AG04450 (cell line): ENCODE results near the gene NFKB2. TPM values are rescaled to one million over a fixed set of nuclear protein-coding genes. Genes with fewer than 3 reads are reported as not detected.

ENCODE experiments used
- CTCF ChIA-PET: fragments of 300-600, 350-600 bp; formaldehyde crosslinking; extraction: SDS; loops from one replicate; lab custom pipeline; 2022; ENCODE audit warnings: antibody characterized with exemption, inconsistent platforms; lab: Charles Lee
- POLR2A ChIA-PET: fragments of 350-600 bp; formaldehyde crosslinking; extraction: SDS; loops from one replicate; lab custom pipeline; 2021; ENCODE audit warnings: antibody characterized with exemption, inconsistent platforms; lab: Yijun Ruan, JAX
- DNase-seq: peaks from one replicate; pipeline ENCODE4 v3.0.0-alpha.2; 2011; ENCODE audit warnings: low read depth, low spot score
- H3K27ac ChIP-seq: one replicate; pipeline ENCODE4 v1.5.1; 2012; ENCODE audit warnings: low read depth, low read length, control low read depth
- H3K27me3 ChIP-seq: one replicate; pipeline ENCODE4 v1.6.0; 2012; ENCODE audit warnings: low read length; ENCODE audit not compliant: control insufficient read depth, insufficient read depth
- H3K4me3 ChIP-seq: 2 replicates; pipeline ENCODE4 v1.5.1; 2011; ENCODE audit warnings: mild to moderate bottlenecking, low read depth, low read length, control low read depth
- H3K9me3 ChIP-seq: 2 replicates; pipeline ENCODE4 v1.5.1; 2012; ENCODE audit warnings: low read length; ENCODE audit not compliant: control insufficient read depth, insufficient read depth
- CTCF ChIP-seq: IDR thresholded peaks from 2 replicates; pipeline ENCODE4 v1.5.1; 2011; ENCODE audit warnings: low read depth, low read length, control low read depth, inconsistent platforms
- polyA plus RNA-seq: library from polyadenylated mRNA; depleted of rRNA; stranded (reverse); fragments of >200 nt; gene quantifications from 2 replicates; pipeline ENCODE4 v1.2.3, GENCODE V29; 2011

Gene NFKB2
- polyA plus RNA-seq, 1 experiment = 26.1 TPM

- Histone ChIP-seq H3K9me3 (no peaks in the 10 kb centered on the region; the same call in 1 of the 2 replicates), H3K4me3 (peak overlapping the region; percentile 92), H3K27me3 (peaks cover 16% of the 10 kb centered on the region), H3K27ac (peak overlapping the region; percentile 21)
- ChIA-PET CTCF (interaction anchor here (1.0 to 5.0 kb wide), 10 partner anchors 10 to 253 kb away, joined by 3 to 33 read pairs (median 9); partner anchors contain the start of genes CUEDC2 and NFKB2), POLR2A (interaction anchor here (1.0 to 3.3 kb wide), 7 partner anchors 11 to 252 kb away, joined by 3 to 31 read pairs (median 6); partner anchors contain the start of genes C10orf95 and CUEDC2)
- TF ChIP-seq CTCF = no peak
- DNase-seq = no peak
These were observed 26.4 kb downstream of the NFKB2 start for GRCh38 chr10:102421757-102422512.

GRCh38 chr10:102422545-102423129 is 27.1 kb downstream of the NFKB2 start:
- Histone ChIP-seq H3K27me3 (peaks cover 11% of the 10 kb centered on the region), H3K9me3 (no peaks in the 10 kb centered on the region; the same call in 1 of the 2 replicates), H3K4me3 (peak overlapping the region; percentile 92), H3K27ac (peak overlapping the region; percentile 21)
- ChIA-PET CTCF (interaction anchor here (0.7 to 5.0 kb wide), 16 partner anchors 9 to 253 kb away, joined by 3 to 33 read pairs (median 6); partner anchors contain the start of genes CUEDC2 and NFKB2), POLR2A (interaction anchor here (1.0 to 3.3 kb wide), 7 partner anchors 10 to 253 kb away, joined by 3 to 31 read pairs (median 4); partner anchors contain the start of genes C10orf95 and CUEDC2)
- TF ChIP-seq CTCF = peak; percentile 81
- DNase-seq = no peak

GRCh38 chr10:102423372-102423968 is 28.0 kb downstream of the NFKB2 start:
- H3K4me3 ChIP-seq = no peak overlapping the region
- TF ChIP-seq CTCF = no peak
- POLR2A ChIA-PET = interaction anchor here (1.0 to 3.3 kb wide), 5 partner anchors 9 to 254 kb away, joined by 3 to 31 read pairs (median 6); partner anchors contain the start of genes C10orf95 and CUEDC2
- CTCF ChIA-PET = interaction anchor here (0.7 to 5.0 kb wide), 14 partner anchors 8 to 254 kb away, joined by 3 to 33 read pairs (median 4); partner anchors contain the start of genes CUEDC2 and NFKB2
- DNase-seq = no peak
- H3K27me3 ChIP-seq = peaks cover 7% of the 10 kb centered on the region
- no peak overlapping the region for H3K27ac ChIP-seq
- H3K9me3 ChIP-seq = no peaks in the 10 kb centered on the region; the same call in 1 of the 2 replicates

- POLR2A ChIA-PET = no interaction called here
- no peak for TF ChIP-seq CTCF
- Histone ChIP-seq H3K4me3 (no peak overlapping the region), H3K27me3 (no peaks in the 10 kb centered on the region), H3K27ac (no peak overlapping the region), H3K9me3 (no peaks in the 10 kb centered on the region; the same call in 1 of the 2 replicates)
- CTCF ChIA-PET = interaction anchor here (3.0 to 5.0 kb wide), 3 partner anchors 8 to 255 kb away, joined by 14 to 33 read pairs (median 21); partner anchors contain the start of gene CUEDC2
- DNase-seq = no peak
These were observed 28.6 kb downstream of the NFKB2 start for GRCh38 chr10:102424145-102424544.
